SKM-1 treated with dmso at 0.1 percent for 144 hours (cell line): ENCODE data around the gene CTDSPL.
"Not testable (repeated sequence)": the region's sequence is repeated elsewhere in the genome, so short reads cannot be mapped to it uniquely, and the experiment has no call there.

Experiments
- DNase-seq: peaks from one replicate; lab custom pipeline; 2025; ENCODE audit not compliant: unreplicated experiment; lab: John Stamatoyannopoulos, UW

The CTDSPL gene

DNA sequence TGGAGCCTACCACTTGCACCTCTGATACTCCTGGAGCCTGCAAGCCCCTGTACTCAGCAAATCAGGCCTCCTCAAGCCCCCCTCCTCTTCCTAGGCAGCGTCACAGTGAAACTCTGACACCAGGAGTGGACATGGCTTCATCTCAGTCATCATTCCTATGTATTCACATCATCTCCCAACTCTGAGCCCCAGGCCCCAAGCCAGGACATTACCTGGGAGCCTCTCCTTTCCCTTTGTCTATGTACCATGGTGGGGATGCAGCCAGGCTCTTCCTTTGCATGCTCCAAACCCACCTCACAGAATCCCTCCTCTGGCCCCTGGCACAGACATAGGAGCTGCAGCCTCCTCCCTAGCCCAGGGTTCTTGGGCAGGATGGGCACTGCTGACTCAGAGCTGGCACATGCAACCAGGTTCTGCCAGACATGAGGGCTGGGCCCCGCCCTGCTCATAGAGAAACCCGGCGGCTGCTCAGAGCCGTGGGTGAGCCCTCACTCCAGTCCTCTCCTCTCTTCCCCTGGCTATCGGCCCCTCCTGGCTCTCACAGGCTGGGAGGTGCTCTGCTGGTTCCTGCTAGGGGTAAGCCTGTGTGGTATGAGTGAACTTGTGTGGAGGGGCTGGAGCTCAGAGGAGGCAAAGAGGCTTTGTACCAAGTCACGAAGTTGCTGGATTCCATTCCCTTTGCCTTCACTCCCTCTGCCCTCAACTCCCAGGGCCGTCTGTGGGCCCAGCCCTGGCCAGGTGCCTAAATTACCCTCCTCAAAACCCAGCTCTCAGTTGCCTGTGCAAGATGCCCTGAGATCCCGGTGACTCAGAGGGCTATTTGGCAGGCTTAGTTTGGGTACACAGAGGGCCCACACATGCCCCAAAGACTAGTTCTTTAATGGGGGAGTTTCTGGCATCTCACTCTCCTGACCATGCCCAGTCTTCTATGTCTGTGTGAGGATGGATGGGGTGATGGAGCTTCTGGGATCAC is 169.6 kb downstream of the CTDSPL start:
- no peak for DNase-seq

DNA sequence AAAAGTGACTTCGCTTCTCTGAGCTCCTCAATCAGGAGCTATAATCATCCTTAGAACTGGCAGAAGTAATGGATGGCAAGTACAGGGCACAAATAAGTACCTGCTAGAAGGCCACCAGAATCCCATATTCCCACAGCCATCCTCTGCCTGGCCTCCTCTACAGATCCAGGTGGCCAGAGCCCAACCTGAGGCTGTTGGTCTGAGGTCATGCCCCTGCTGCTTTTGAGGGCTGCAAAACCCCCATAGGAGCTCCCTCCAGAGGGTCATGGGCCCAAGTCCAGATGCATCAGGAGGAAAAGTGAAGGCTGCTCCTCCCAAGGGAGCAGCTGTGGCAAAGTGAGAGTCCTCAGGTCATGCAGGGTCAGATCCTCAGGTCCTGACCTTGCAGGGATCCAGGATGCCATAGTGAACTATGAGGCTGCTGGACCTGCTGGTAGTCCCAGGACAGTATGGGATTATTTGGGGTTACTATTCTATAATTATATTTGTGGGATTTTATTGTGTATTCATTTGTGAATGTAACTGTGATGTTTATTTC is 170.7 kb downstream of the CTDSPL start:
- no peak for DNase-seq

DNA sequence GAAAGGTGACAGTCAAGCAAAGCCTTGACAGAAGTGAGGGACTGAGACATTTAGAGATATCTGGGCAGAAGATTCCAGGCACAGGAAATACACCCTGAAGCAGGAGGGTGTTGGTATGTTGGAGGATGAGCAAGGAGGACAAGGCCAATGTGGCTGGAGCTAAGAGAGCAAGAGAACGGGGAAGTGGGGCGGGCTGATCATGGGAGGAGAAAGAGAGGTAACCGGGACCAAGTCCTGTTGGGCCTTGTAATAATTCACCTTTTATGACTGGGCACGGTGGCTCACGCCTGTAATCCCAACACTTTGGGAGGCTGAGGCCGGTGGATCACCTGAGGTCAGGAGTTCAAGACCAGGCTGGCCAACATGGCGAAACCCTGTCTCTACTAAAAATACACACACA is 171.9 kb downstream of the CTDSPL start:
- not testable (repeated sequence) for DNase-seq
